Measurements from ENCODE around the gene FST.

The FST gene

DNA sequence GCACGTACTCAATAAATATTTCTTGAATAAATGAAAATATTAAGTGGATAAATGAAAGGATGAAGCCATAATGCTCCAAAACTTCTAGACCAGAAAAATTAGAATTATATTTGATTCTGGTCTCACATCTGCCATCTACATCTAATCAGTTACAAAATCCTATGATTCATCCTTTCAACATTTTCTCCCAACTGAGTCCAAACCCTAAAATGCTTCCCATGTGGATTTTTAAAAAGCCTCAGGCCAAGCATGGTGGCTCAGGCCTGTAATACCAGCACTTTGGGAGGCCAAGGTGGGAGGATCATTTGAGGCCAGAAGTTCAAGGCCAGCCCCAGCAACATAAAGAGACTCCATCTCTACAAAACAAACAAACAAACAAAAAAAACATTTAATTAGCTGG lies 31.6 kb upstream of the FST start:
- TF ChIP-seq ZNF175 (tag by site-specific recombination; IDR thresholded peaks at IDR 0.05) (no peak), KLF7 (tag by site-specific recombination; IDR thresholded peaks at IDR 0.05; ENCODE audit: borderline replicate concordance) (no peak), ZNF121 (tag by site-specific recombination; IDR thresholded peaks at IDR 0.05) (no peak), KLF16 (tag by site-specific recombination; IDR thresholded peaks at IDR 0.05) (no peak), ZNF146 (tag by site-specific recombination; IDR thresholded peaks at IDR 0.05) (no peak), ZNF16 (tag by site-specific recombination; IDR thresholded peaks at IDR 0.05; ENCODE audit: low read depth) (no peak), ZNF248 (tag by site-specific recombination; IDR thresholded peaks at IDR 0.05) (no peak), ZNF18 (tag by site-specific recombination; IDR thresholded peaks at IDR 0.05) (no peak), ZNF311 (tag by site-specific recombination; IDR thresholded peaks at IDR 0.05; ENCODE audit: borderline replicate concordance) (no peak), ZNF623 (tag by site-specific recombination; IDR thresholded peaks at IDR 0.05) (no peak), ZNF155 (tag by site-specific recombination; IDR thresholded peaks at IDR 0.05) (no peak), SCRT2 (tag by site-specific recombination; IDR thresholded peaks at IDR 0.05) (no peak), KLF1 (tag by site-specific recombination; IDR thresholded peaks at IDR 0.05) (no peak), ZBTB6 (tag by site-specific recombination; IDR thresholded peaks at IDR 0.05) (no peak), ZNF140 (tag by site-specific recombination; IDR thresholded peaks at IDR 0.05) (no peak), ZBTB11 (tag by site-specific recombination; conservative IDR thresholded peaks at IDR 0.05; ENCODE audit: low read depth) (no peak), ZNF692 (tag by site-specific recombination; IDR thresholded peaks at IDR 0.05) (no peak), REPIN1 (tag by site-specific recombination; IDR thresholded peaks at IDR 0.05; ENCODE audit: low read depth) (no peak), ZNF221 (tag by site-specific recombination; IDR thresholded peaks at IDR 0.05; ENCODE audit: borderline replicate concordance) (no peak)
- TF ChIP-seq, protein P1, sequence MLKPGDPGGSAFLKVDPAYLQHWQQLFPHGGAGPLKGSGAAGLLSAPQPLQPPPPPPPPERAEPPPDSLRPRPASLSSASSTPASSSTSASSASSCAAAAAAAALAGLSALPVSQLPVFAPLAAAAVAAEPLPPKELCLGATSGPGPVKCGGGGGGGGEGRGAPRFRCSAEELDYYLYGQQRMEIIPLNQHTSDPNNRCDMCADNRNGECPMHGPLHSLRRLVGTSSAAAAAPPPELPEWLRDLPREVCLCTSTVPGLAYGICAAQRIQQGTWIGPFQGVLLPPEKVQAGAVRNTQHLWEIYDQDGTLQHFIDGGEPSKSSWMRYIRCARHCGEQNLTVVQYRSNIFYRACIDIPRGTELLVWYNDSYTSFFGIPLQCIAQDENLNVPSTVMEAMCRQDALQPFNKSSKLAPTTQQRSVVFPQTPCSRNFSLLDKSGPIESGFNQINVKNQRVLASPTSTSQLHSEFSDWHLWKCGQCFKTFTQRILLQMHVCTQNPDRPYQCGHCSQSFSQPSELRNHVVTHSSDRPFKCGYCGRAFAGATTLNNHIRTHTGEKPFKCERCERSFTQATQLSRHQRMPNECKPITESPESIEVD (tag by site-specific recombination; IDR thresholded peaks at IDR 0.05) = no peak
- Histone ChIP-seq H3K9me3 (ENCODE audit: control insufficient read depth, insufficient read depth, low read depth, low read length) (no peaks in the 10 kb centered on the region), H3K36me3 (ENCODE audit: control insufficient read depth in 2 of 2, insufficient read depth in 1 of 2, low read length in 2 of 2) (no peaks in the 10 kb centered on the region), H3K4me1 (ENCODE audit: control insufficient read depth, insufficient read depth, low read length) (no peaks in the 10 kb centered on the region), H3K4me3 (ENCODE audit: low read depth, low read length) (no peak overlapping the region), H3K27ac (ENCODE audit: extremely low read depth, low read depth, low read length) (no peak overlapping the region)
- ChIA-PET POLR2A (no interaction called here), CTCF (interaction anchor here (0.6 kb wide), 1 partner anchor 10 kb away, joined by 3 read pairs; no protein-coding TSS in a partner anchor)
